OCI-LY3 (cell line): ENCODE data around the gene CCL7.

ENCODE experiments used
- H2AFZ ChIP-seq: fragments of 200-600, 300-600 bp; shearing (Covaris generic); 2 replicates; pipeline ENCODE4 v1.6.0; 2014; ENCODE audit warnings: antibody characterized with exemption, low read depth, low read length
- H3K27ac ChIP-seq: fragments of 200-600, 300-600 bp; sonication (generic); 2 replicates; pipeline ENCODE4 v1.5.1; 2014; ENCODE audit warnings: mild to moderate bottlenecking, low read length, moderate library complexity, mixed read lengths
- H3K27me3 ChIP-seq: fragments of 200-600, 300-600 bp; sonication (generic); 2 replicates; pipeline ENCODE4 v1.6.1; 2014; ENCODE audit warnings: low read depth, low read length, mixed read lengths
- H3K36me3 ChIP-seq: fragments of 200-600, 300-600 bp; sonication (generic); replicated peaks from 2 replicates; pipeline ENCODE3; 2014; ENCODE audit warnings: low read depth, low read length, mixed read lengths
- H3K4me1 ChIP-seq: fragments of 300-600, 200-600 bp; sonication (generic); 2 replicates; pipeline ENCODE4 v1.6.1; 2014; ENCODE audit warnings: low read length, mixed read lengths
- H3K4me2 ChIP-seq: fragments of 200-600, 300-600 bp; sonication (generic); 2 replicates; pipeline ENCODE4 v1.6.1; 2014; ENCODE audit warnings: low read length, mixed read lengths
- H3K4me3 ChIP-seq: fragments of 300-600, 200-600 bp; sonication (generic); 2 replicates; pipeline ENCODE4 v1.5.1; 2014; ENCODE audit warnings: antibody characterized with exemption, mild to moderate bottlenecking, low read length, moderate library complexity
- H3K79me2 ChIP-seq: fragments of 300-600, 200-600 bp; shearing (Covaris generic); 2 replicates; pipeline ENCODE4 v1.6.1; 2014; ENCODE audit warnings: mild to moderate bottlenecking, low read length, mixed read lengths
- H3K9ac ChIP-seq: fragments of 300-600, 200-600 bp; shearing (Covaris generic); 2 replicates; pipeline ENCODE4 v1.6.0; 2014; ENCODE audit warnings: mild to moderate bottlenecking, low read length, moderate library complexity
- H3K9me3 ChIP-seq: fragments of 200-600, 300-600 bp; shearing (Covaris generic); 2 replicates; pipeline ENCODE4 v1.6.1; 2014; ENCODE audit warnings: low read length, mixed read lengths; ENCODE audit not compliant: insufficient read depth
- H4K20me1 ChIP-seq: fragments of 200-600, 300-600 bp; sonication (generic); 2 replicates; pipeline ENCODE4 v1.6.1; 2016; ENCODE audit warnings: low read length, mixed read lengths; ENCODE audit not compliant: insufficient read depth
- EZH2phosphoT487 ChIP-seq: fragments of 200-600 bp; shearing (Covaris generic); IDR thresholded peaks from 2 replicates; pipeline ENCODE4 v1.6.1; 2018; ENCODE audit warnings: antibody characterized with exemption, mixed run types, low read depth
- TF ChIP-seq, protein P1 (sequence below): fragments of 200-600, 300-600 bp; sonication (generic); IDR thresholded peaks from 2 replicates; pipeline ENCODE4 v1.5.1; 2014; ENCODE audit warnings: antibody characterized with exemption, low read length, low read depth

Gene CCL7

GRCh38 chr17:34291721-34292348 lies 21.8 kb downstream of the CCL7 start:
- H3K27ac ChIP-seq, result no peak overlapping the region
- H3K4me2 ChIP-seq, result no peak overlapping the region
- H3K4me3 ChIP-seq, result no peak overlapping the region
- H2AFZ ChIP-seq, result no peak overlapping the region
- H3K27me3 ChIP-seq, result peaks cover 46% of the 10 kb centered on the region
- H3K4me1 ChIP-seq, result no peaks in the 10 kb centered on the region
- no peaks in the 10 kb centered on the region for H3K79me2 ChIP-seq
- TF ChIP-seq EZH2phosphoT487, result no peak
- TF ChIP-seq, protein P1, sequence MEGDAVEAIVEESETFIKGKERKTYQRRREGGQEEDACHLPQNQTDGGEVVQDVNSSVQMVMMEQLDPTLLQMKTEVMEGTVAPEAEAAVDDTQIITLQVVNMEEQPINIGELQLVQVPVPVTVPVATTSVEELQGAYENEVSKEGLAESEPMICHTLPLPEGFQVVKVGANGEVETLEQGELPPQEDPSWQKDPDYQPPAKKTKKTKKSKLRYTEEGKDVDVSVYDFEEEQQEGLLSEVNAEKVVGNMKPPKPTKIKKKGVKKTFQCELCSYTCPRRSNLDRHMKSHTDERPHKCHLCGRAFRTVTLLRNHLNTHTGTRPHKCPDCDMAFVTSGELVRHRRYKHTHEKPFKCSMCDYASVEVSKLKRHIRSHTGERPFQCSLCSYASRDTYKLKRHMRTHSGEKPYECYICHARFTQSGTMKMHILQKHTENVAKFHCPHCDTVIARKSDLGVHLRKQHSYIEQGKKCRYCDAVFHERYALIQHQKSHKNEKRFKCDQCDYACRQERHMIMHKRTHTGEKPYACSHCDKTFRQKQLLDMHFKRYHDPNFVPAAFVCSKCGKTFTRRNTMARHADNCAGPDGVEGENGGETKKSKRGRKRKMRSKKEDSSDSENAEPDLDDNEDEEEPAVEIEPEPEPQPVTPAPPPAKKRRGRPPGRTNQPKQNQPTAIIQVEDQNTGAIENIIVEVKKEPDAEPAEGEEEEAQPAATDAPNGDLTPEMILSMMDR, result no peak
- no peaks in the 10 kb centered on the region for H3K36me3 ChIP-seq
- no peaks in the 10 kb centered on the region for H3K9me3 ChIP-seq
- no peak overlapping the region for H3K9ac ChIP-seq
- no peaks in the 10 kb centered on the region for H4K20me1 ChIP-seq

GRCh38 chr17:34299027-34299426 lies 29.0 kb downstream of the CCL7 start:
- TF ChIP-seq EZH2phosphoT487, result no peak
- TF ChIP-seq, protein P1, result no peak
- Histone ChIP-seq H4K20me1 (no peaks in the 10 kb centered on the region), H3K4me3 (no peak overlapping the region), H3K9me3 (no peaks in the 10 kb centered on the region), H3K4me2 (no peak overlapping the region), H3K4me1 (0 out of 2 replicates have a peak, but pooled peaks cover 5% of the 10 kb centered on the region), H3K27ac (no peak overlapping the region), H3K36me3 (no peaks in the 10 kb centered on the region), H3K79me2 (no peaks in the 10 kb centered on the region), H2AFZ (no peak overlapping the region), H3K27me3 (no peaks in the 10 kb centered on the region; the same call in 1 of the 2 replicates), H3K9ac (no peak overlapping the region)

DNA sequence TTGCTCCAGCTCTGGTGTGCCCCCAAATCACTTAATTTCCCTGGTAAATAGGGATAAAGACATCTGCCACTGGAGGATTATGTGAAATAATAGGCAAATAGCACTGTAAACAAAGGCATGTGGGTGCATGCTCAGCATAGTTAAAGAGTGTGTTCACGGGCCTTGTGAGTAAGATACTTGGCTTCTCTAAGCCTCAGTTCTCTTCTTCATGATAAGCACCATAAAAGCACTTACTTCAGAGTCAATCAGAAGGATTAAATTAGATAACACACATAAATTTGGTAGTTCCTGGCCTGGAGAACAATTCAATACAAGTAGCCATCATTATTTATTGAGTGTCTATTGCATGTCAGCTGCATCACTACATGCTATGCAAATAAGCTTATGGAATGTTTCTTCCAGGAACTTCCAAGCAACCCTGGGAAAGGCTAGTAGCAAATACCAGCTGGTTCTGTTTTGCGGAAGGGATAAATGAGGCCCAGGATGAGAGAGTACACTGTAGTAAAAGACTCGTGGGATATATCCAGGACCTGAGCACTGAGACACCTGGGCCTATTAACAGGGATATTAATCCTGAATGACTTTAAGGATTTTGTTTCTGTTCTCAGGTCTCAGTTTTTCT lies 30.0 kb downstream of the CCL7 start:
- Histone ChIP-seq H3K9ac (no peak overlapping the region), H3K79me2 (no peaks in the 10 kb centered on the region), H4K20me1 (no peaks in the 10 kb centered on the region), H2AFZ (no peak overlapping the region), H3K4me3 (no peak overlapping the region), H3K4me1 (0 out of 2 replicates have a peak, but pooled peaks cover 5% of the 10 kb centered on the region), H3K9me3 (no peaks in the 10 kb centered on the region), H3K4me2 (no peak overlapping the region), H3K36me3 (no peaks in the 10 kb centered on the region), H3K27me3 (no peaks in the 10 kb centered on the region; the same call in 1 of the 2 replicates), H3K27ac (no peak overlapping the region)
- TF ChIP-seq, protein P1, result no peak
- TF ChIP-seq EZH2phosphoT487, result no peak

GRCh38 chr17:34300652-34301370 lies 30.8 kb downstream of the CCL7 start:
- Histone ChIP-seq H3K79me2 (no peaks in the 10 kb centered on the region), H3K4me1 (0 out of 2 replicates have a peak, but pooled peaks cover 5% of the 10 kb centered on the region), H4K20me1 (no peaks in the 10 kb centered on the region), H3K4me3 (no peak overlapping the region), H2AFZ (no peak overlapping the region), H3K9ac (no peak overlapping the region), H3K4me2 (no peak overlapping the region), H3K36me3 (no peaks in the 10 kb centered on the region), H3K9me3 (no peaks in the 10 kb centered on the region), H3K27me3 (no peaks in the 10 kb centered on the region; the same call in 1 of the 2 replicates), H3K27ac (no peak overlapping the region)
- no peak for TF ChIP-seq EZH2phosphoT487
- TF ChIP-seq, protein P1, result no peak
